ENCODE results near the gene GRID1. TPM values are rescaled to one million over a fixed set of nuclear protein-coding genes. Genes with fewer than 3 reads are reported as not detected.
"Not testable (repeated sequence)": the region's sequence is repeated elsewhere in the genome, so short reads cannot be mapped to it uniquely, and the experiment has no call there.

Gene GRID1
- total RNA-seq, 1 donor from 2014 or later = 1.4 TPM

DNA sequence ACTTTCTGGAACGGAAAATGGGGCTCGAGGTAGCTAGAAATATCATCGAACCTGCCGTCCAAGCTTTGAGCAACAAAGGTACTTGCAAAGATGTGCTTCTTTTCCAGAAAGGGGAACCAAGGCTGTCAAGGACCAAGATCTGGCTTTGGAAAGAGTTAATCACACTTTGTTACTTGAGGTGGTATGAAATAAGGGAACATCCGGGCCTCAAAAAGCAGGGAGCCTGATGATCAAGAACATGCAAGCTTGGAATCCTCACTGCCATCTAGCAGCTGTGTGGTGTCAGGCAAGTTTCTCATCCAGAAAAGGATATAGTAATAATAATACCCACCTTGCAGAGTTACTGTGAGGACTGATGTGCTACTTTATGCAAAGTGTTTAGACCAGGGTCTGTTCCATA lies 329.5 kb downstream of the GRID1 start:
- intact Hi-C loops (cut with DNase I) = no loop called here
- H3K36me3 ChIP-seq = no peaks in the 10 kb centered on the region
- DNase-seq (ENCODE audit: low spot score in 2 of 2) = no peak

DNA sequence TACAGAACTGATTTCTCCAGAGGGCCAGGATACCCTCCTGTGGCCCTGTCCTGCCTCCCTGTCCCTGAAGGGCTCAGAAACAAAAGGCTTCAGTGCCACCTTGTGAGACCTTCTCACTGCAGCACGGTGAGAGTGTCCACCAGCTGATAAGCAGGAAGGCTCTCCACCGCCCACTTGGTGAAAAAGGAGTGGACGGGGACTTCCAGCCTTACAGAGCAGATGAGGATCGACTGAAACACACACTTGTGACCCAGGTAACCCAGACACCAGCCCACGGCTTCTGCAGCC lies 330.1 kb downstream of the GRID1 start:
- DNase-seq (ENCODE audit: low spot score in 2 of 2) = no peak
- TF ChIP-seq, protein P1, sequence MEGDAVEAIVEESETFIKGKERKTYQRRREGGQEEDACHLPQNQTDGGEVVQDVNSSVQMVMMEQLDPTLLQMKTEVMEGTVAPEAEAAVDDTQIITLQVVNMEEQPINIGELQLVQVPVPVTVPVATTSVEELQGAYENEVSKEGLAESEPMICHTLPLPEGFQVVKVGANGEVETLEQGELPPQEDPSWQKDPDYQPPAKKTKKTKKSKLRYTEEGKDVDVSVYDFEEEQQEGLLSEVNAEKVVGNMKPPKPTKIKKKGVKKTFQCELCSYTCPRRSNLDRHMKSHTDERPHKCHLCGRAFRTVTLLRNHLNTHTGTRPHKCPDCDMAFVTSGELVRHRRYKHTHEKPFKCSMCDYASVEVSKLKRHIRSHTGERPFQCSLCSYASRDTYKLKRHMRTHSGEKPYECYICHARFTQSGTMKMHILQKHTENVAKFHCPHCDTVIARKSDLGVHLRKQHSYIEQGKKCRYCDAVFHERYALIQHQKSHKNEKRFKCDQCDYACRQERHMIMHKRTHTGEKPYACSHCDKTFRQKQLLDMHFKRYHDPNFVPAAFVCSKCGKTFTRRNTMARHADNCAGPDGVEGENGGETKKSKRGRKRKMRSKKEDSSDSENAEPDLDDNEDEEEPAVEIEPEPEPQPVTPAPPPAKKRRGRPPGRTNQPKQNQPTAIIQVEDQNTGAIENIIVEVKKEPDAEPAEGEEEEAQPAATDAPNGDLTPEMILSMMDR (IDR thresholded peaks at IDR 0.05) = no peak
- no peaks in the 10 kb centered on the region for H3K9me3 ChIP-seq
- no peaks in the 10 kb centered on the region for H3K4me1 ChIP-seq
- H3K4me3 ChIP-seq = no peak overlapping the region
- no peaks in the 10 kb centered on the region for H3K36me3 ChIP-seq
- H3K27ac ChIP-seq = no peak overlapping the region
- intact Hi-C loops (cut with DNase I) = no loop called here
- H3K27me3 ChIP-seq = no peaks in the 10 kb centered on the region

More for the DNA sequence above, 329.5 kb downstream of the GRID1 start:
- TF ChIP-seq, protein P1 (IDR thresholded peaks at IDR 0.05) = no peak
- Histone ChIP-seq H3K27me3 (no peaks in the 10 kb centered on the region), H3K4me1 (no peaks in the 10 kb centered on the region), H3K27ac (no peak overlapping the region), H3K4me3 (no peak overlapping the region), H3K9me3 (no peaks in the 10 kb centered on the region)

DNA sequence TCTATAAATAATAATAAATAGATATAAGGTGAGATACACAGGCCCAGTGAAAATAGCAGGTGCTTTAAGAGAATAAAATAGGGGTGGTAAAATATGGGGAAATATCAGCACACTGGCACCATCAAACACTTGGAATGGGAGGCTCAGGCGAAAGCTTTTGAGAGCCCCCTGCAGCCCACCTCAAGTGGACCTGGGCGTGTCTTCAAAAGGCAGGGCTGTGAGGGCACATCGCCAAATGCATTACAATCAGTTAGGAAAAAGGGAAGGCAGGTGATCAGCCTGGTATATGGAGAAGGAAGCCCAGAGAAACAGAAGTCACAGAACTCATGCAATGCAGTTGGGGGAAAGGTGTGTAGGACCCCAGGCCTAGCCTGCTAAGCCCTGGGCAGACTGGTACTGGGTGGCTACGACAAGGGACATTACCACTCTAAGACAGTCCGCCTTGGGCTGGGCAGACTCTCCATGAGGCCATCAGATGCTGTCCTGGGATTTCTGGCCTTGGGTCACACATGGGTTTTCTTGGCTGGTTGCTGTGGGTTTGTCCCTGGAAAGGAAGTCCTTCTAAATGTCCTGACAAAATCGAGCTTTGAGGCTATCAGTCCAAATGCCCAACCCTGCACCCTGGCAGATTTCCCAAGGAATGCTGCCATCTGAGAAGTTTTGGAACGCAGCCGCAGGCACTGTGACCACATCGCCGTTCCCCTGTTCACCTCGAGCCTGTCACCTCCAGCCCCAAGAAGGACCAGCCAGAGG lies 330.6 kb downstream of the GRID1 start:
- DNase-seq (ENCODE audit: low spot score in 2 of 2) = no peak
- no peaks in the 10 kb centered on the region for H3K27me3 ChIP-seq
- H3K4me3 ChIP-seq = no peak overlapping the region
- TF ChIP-seq, protein P1 (IDR thresholded peaks at IDR 0.05) = no peak
- H3K4me1 ChIP-seq = no peaks in the 10 kb centered on the region
- intact Hi-C loops (cut with DNase I) = no loop called here
- no peak overlapping the region for H3K27ac ChIP-seq
- no peaks in the 10 kb centered on the region for H3K9me3 ChIP-seq
- no peaks in the 10 kb centered on the region for H3K36me3 ChIP-seq

DNA sequence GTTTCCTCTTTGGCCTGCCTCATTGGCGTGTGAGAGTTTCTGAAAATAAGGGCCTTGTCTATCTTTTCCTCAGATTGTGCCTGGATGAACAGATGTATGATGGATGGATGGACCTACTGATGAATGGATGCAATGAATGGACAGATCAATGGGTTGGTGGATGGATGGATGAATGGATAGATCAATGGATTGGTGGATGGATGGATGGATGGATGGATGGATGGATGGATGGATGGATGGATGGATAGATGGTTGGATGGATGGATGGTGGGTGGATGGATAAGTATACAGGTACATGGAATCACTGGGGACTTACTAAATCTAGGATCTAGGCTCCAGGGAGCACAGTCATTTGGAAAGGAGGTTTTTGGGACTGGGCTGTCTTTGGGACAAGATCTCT lies 331.9 kb downstream of the GRID1 start:
- no peaks in the 10 kb centered on the region for H3K4me1 ChIP-seq
- no peak overlapping the region for H3K27ac ChIP-seq
- no peaks in the 10 kb centered on the region for H3K27me3 ChIP-seq
- TF ChIP-seq, protein P1 (IDR thresholded peaks at IDR 0.05) = no peak
- H3K36me3 ChIP-seq = no peaks in the 10 kb centered on the region
- no peak for DNase-seq (ENCODE audit: low spot score in 2 of 2)
- H3K4me3 ChIP-seq = no peak overlapping the region
- no peaks in the 10 kb centered on the region for H3K9me3 ChIP-seq
- intact Hi-C loops (cut with DNase I) = no loop called here

DNA sequence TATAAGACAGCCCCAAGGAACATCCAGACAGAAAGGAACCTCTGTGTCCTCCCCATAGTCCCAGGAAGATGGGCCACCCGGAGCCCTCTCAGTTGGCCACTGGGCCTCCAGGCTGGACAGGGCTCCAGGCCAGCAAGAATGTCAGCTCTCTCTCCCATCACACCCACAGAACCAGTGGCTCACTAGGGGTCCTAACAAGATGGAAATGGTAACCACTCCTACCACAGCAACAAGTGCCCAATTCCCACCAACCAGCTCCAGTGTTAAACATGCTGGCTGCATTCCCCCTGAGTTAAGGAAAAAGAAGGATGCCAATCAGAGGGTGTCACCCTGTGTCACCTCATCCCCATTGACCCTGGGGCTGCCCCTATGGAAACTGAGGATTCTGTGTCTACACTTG lies 333.0 kb downstream of the GRID1 start:
- DNase-seq (ENCODE audit: low spot score in 2 of 2) = no peak
- Histone ChIP-seq H3K4me3 (no peak overlapping the region), H3K27me3 (no peaks in the 10 kb centered on the region), H3K4me1 (no peaks in the 10 kb centered on the region), H3K9me3 (no peaks in the 10 kb centered on the region), H3K36me3 (no peaks in the 10 kb centered on the region), H3K27ac (no peak overlapping the region)
- intact Hi-C loops (cut with DNase I) = no loop called here
- TF ChIP-seq, protein P1 (IDR thresholded peaks at IDR 0.05) = no peak

DNA sequence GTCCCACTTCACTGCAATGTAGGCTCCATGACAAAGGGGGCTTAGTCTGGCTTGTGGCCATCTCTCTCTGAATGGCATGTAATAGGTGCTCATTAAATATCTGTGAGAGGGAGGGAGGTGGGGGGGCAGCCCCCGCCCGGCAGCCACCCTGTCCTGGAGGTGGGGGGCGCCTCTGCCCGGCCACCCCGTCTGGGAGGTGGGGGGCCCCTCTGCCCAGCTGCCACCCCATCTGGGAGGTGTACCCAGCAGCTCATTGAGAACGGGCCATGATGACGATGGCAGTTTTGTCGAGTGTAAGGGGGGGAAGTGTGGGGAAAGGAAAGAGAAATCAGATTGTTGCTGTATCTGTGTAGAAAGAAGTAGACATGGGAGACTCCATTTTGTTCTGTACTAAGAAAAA lies 334.5 kb downstream of the GRID1 start:
- H3K36me3 ChIP-seq; H3K27ac ChIP-seq; H3K9me3 ChIP-seq; H3K27me3 ChIP-seq; DNase-seq (ENCODE audit: low spot score in 2 of 2); H3K4me1 ChIP-seq; H3K4me3 ChIP-seq; intact Hi-C loops (cut with DNase I): not testable (repeated sequence)
